SK-N-SH treated with all-trans-retinoic acid at 6 μM for 48 hours (cell line): Measurements from ENCODE around the gene URM1.
A peak's percentile ranks its signal among the peaks of the same experiment; 100 is the strongest.

ENCODE experiments used
- ATAC-seq: fragments of 200-7000 bp; cut with Tn5 transposase; 3 replicates; pipeline ENCODE4 v1.9.1; 2020; ENCODE audit warnings: mild to moderate bottlenecking, moderate library complexity
- ARNTL ChIP-seq: fragments of 450-650 bp; formaldehyde crosslinking; IDR thresholded peaks from 2 replicates; pipeline ENCODE4 v1.5.0; 2020; ENCODE audit warnings: low read depth, mild to moderate bottlenecking, moderate library complexity, borderline replicate concordance
- BACH2 ChIP-seq: fragments of 250-450 bp; sonication (Bioruptor Pico); IDR thresholded peaks from 2 replicates; pipeline ENCODE4 v1.9.0; 2021; ENCODE audit warnings: mild to moderate bottlenecking, borderline replicate concordance
- CREB5 ChIP-seq: fragments of 250-450 bp; sonication (Bioruptor Pico); IDR thresholded peaks from 2 replicates; pipeline ENCODE4 v1.5.1; 2020; ENCODE audit warnings: low read depth, mild to moderate bottlenecking, moderate library complexity
- CSDC2 ChIP-seq: fragments of 250-450 bp; sonication (Bioruptor Pico); IDR thresholded peaks from 2 replicates; pipeline ENCODE4 v1.5.0; 2020; ENCODE audit warnings: mild to moderate bottlenecking, moderate library complexity
- CSRNP3 ChIP-seq: fragments of 250-450 bp; sonication (Bioruptor Pico); IDR thresholded peaks from 2 replicates; pipeline ENCODE4 v1.5.1; 2021; ENCODE audit warnings: mild to moderate bottlenecking, moderate library complexity
- ESRRG ChIP-seq: fragments of 250-450 bp; sonication (Bioruptor Pico); IDR thresholded peaks from 2 replicates; pipeline ENCODE4 v1.6.1; 2021; ENCODE audit warnings: mild to moderate bottlenecking
- GLIS3 ChIP-seq: fragments of 250-450 bp; sonication (Bioruptor Pico); IDR thresholded peaks from 2 replicates; pipeline ENCODE4 v1.5.0; 2020; ENCODE audit warnings: mild to moderate bottlenecking, moderate library complexity
- ISL1 ChIP-seq: fragments of 250-450 bp; sonication (Bioruptor Pico); IDR thresholded peaks from 2 replicates; pipeline ENCODE4 v2.1.2; 2022; ENCODE audit warnings: mild to moderate bottlenecking, moderate library complexity
- OSR1 ChIP-seq: fragments of 250-450 bp; sonication (Bioruptor Pico); IDR thresholded peaks from 2 replicates; pipeline ENCODE4 v1.8.0; 2022; ENCODE audit warnings: moderate library complexity, mild to moderate bottlenecking, inconsistent platforms
- PATZ1 ChIP-seq: fragments of 250-450 bp; sonication (Bioruptor Pico); IDR thresholded peaks from 2 replicates; pipeline ENCODE4 v1.8.0; 2020; ENCODE audit warnings: mild to moderate bottlenecking, moderate library complexity, borderline replicate concordance
- PPARA ChIP-seq: fragments of 250-450 bp; sonication (Bioruptor Pico); IDR thresholded peaks from 2 replicates; pipeline ENCODE4 v1.5.0; 2020; ENCODE audit warnings: mild to moderate bottlenecking, borderline replicate concordance
- RARB ChIP-seq: fragments of 250-450 bp; sonication (Bioruptor Pico); IDR thresholded peaks from 2 replicates; pipeline ENCODE4 v1.8.0; 2021; ENCODE audit warnings: mild to moderate bottlenecking, moderate library complexity
- SNAI2 ChIP-seq: fragments of 250-450 bp; sonication (Bioruptor Pico); IDR thresholded peaks from 2 replicates; pipeline ENCODE4 v1.5.0; 2020; ENCODE audit warnings: mild to moderate bottlenecking, moderate library complexity
- TCF4 ChIP-seq: fragments of 250-450 bp; sonication (Bioruptor Pico); IDR thresholded peaks from 2 replicates; pipeline ENCODE4 v1.8.0; 2021; ENCODE audit warnings: mild to moderate bottlenecking, moderate library complexity, borderline replicate concordance
- TSHZ2 ChIP-seq: fragments of 250-450 bp; sonication (Bioruptor Pico); IDR thresholded peaks from 2 replicates; pipeline ENCODE4 v1.5.0; 2020; ENCODE audit warnings: mild to moderate bottlenecking, moderate library complexity
- ZC3H10 ChIP-seq: fragments of 250-450 bp; sonication (Bioruptor Pico); IDR thresholded peaks from 2 replicates; pipeline ENCODE4 v1.5.1; 2021; ENCODE audit warnings: mild to moderate bottlenecking, moderate library complexity
- ZFP3 ChIP-seq: fragments of 250-450 bp; sonication (Bioruptor Pico); IDR thresholded peaks from 2 replicates; pipeline ENCODE4 v1.5.0; 2020; ENCODE audit warnings: mild to moderate bottlenecking, moderate library complexity
- ZFP30 ChIP-seq: fragments of 450-650 bp; formaldehyde crosslinking; IDR thresholded peaks from 2 replicates; pipeline ENCODE4 v1.5.0; 2022; ENCODE audit warnings: mild to moderate bottlenecking, moderate library complexity
- ZNF70 ChIP-seq: fragments of 450-650 bp; formaldehyde crosslinking; IDR thresholded peaks from 2 replicates; pipeline ENCODE4 v1.5.0; 2020; ENCODE audit warnings: mild to moderate bottlenecking, moderate library complexity
- ZNF8 ChIP-seq: fragments of 450-650 bp; formaldehyde crosslinking; IDR thresholded peaks from 2 replicates; pipeline ENCODE4 v1.5.0; 2020; ENCODE audit warnings: mild to moderate bottlenecking, moderate library complexity
- TF ChIP-seq, protein P1 (sequence below): fragments of 250-450 bp; sonication (Bioruptor Pico); IDR thresholded peaks from 2 replicates; pipeline ENCODE4 v1.8.0; 2021; ENCODE audit warnings: low read depth, mild to moderate bottlenecking, moderate library complexity, borderline replicate concordance

URM1 gene

GRCh38 chr9:128394379-128395168, 23.4 kb downstream of the URM1 start:
- ATAC-seq: no peak
- TF ChIP-seq ESRRG (CRISPR knock-in tag) (no peak), ZFP30 (CRISPR knock-in tag) (no peak), TCF4 (CRISPR knock-in tag) (no peak), GLIS3 (CRISPR knock-in tag) (no peak), ISL1 (CRISPR knock-in tag) (no peak), PATZ1 (CRISPR knock-in tag) (no peak)

GRCh38 chr9:128396970-128397613, 25.9 kb downstream of the URM1 start:
- ATAC-seq: peak; percentile 52
- TF ChIP-seq ZFP3: no peak
- no peak for TF ChIP-seq TSHZ2 (CRISPR knock-in tag)
- no peak for TF ChIP-seq BACH2 (CRISPR knock-in tag)
- no peak for TF ChIP-seq RARB (CRISPR knock-in tag)
- no peak for TF ChIP-seq CREB5 (CRISPR knock-in tag)
- no peak for TF ChIP-seq ZNF70
- no peak for TF ChIP-seq CSDC2 (CRISPR knock-in tag)
- TF ChIP-seq ARNTL (CRISPR knock-in tag): no peak
- TF ChIP-seq PATZ1 (CRISPR knock-in tag): no peak
- no peak for TF ChIP-seq ZC3H10 (CRISPR knock-in tag)
- TF ChIP-seq ZFP30 (CRISPR knock-in tag): no peak
- no peak for TF ChIP-seq PPARA (CRISPR knock-in tag)
- TF ChIP-seq, protein P1, sequence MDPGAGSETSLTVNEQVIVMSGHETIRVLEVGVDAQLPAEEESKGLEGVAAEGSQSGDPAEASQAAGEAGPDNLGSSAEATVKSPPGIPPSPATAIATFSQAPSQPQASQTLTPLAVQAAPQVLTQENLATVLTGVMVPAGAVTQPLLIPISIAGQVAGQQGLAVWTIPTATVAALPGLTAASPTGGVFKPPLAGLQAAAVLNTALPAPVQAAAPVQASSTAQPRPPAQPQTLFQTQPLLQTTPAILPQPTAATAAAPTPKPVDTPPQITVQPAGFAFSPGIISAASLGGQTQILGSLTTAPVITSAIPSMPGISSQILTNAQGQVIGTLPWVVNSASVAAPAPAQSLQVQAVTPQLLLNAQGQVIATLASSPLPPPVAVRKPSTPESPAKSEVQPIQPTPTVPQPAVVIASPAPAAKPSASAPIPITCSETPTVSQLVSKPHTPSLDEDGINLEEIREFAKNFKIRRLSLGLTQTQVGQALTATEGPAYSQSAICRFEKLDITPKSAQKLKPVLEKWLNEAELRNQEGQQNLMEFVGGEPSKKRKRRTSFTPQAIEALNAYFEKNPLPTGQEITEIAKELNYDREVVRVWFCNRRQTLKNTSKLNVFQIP (CRISPR knock-in tag): no peak
- no peak for TF ChIP-seq SNAI2 (CRISPR knock-in tag)
- TF ChIP-seq GLIS3 (CRISPR knock-in tag): no peak
- TF ChIP-seq ISL1 (CRISPR knock-in tag): no peak
- TF ChIP-seq CSRNP3 (CRISPR knock-in tag): no peak
- no peak for TF ChIP-seq ESRRG (CRISPR knock-in tag)
- no peak for TF ChIP-seq ZNF8
- TF ChIP-seq OSR1: no peak
